ENCODE measurements around the gene BNIP3. TPM values are rescaled to one million over a fixed set of nuclear protein-coding genes. Genes with fewer than 3 reads are reported as not detected.
A peak's percentile ranks its signal among the peaks of the same experiment; 100 is the strongest.

BNIP3 gene
- total and polyA plus RNA-seq, 4 donors = 36.8 to 151 (median 114) TPM

- H3K4me1 ChIP-seq (ENCODE audit: control insufficient read depth in 4 of 4, insufficient read depth in 4 of 4, low read length in 3 of 4) = peaks cover 4 to 31% (median 19%) of the 10 kb centered on the region in 4 donors
- H3K36me3 ChIP-seq (ENCODE audit: control insufficient read depth in 4 of 4, insufficient read depth in 3 of 4, low read depth in 1 of 4, low read length in 3 of 4) = no peaks in the 10 kb centered on the region
- 73% methylated on average over 21 of the region's 21 CpGs for WGBS
- TF ChIP-seq MAX (IDR thresholded peaks at IDR 0.05) (no peak), NR2F2 (IDR thresholded peaks at IDR 0.05) (no peak), HNF4A (conservative IDR thresholded peaks at IDR 0.05) (no peak), SP1 (IDR thresholded peaks at IDR 0.05) (no peak), ZBTB33 (IDR thresholded peaks at IDR 0.05) (no peak)
- H3K27ac ChIP-seq (ENCODE audit: low read depth in 1 of 2, low read length in 2 of 2) = no peak overlapping the region
- H3K9ac ChIP-seq (ENCODE audit: low read depth in 1 of 2, low read length in 2 of 2) = no peak overlapping the region
- no peaks in the 10 kb centered on the region for H3K9me3 ChIP-seq (ENCODE audit: control insufficient read depth in 4 of 4, low read length in 3 of 4)
- no peak for DNase-seq (ENCODE audit: low spot score)
- no peaks in the 10 kb centered on the region for H3K27me3 ChIP-seq (ENCODE audit: control insufficient read depth in 4 of 4, insufficient read depth in 4 of 4, low read length in 3 of 4)
- H3K4me3 ChIP-seq (ENCODE audit: low read depth in 1 of 3, low read length in 3 of 3) = peak overlapping the region in 1 of 3 donors; percentile 92
These were observed 1.1 kb upstream of the BNIP3 start for GRCh38 chr10:131982796-131983195.

GRCh38 chr10:131982185-131982756 is 548 bp upstream of the BNIP3 start:
- H3K9ac ChIP-seq (ENCODE audit: low read depth in 1 of 2, low read length in 2 of 2) = peak overlapping the region in 1 of 2 donors; percentile 33
- WGBS = 4% methylated on average over 83 of the region's 83 CpGs

GRCh38 chr10:131980761-131981428 is 828 bp downstream of the BNIP3 start:
- Histone ChIP-seq H3K9ac (ENCODE audit: low read depth in 1 of 2, low read length in 2 of 2) (peak overlapping the region; percentile 44 to 51), H3K4me1 (ENCODE audit: control insufficient read depth in 4 of 4, insufficient read depth in 4 of 4, low read length in 3 of 4) (peaks cover 6 to 38% (median 24%) of the 10 kb centered on the region in 4 donors), H3K4me3 (ENCODE audit: low read depth in 1 of 3, low read length in 3 of 3) (peak overlapping the region; percentile 43 to 92 (median 63)), H3K9me3 (ENCODE audit: control insufficient read depth in 4 of 4, low read length in 3 of 4) (no peaks in the 10 kb centered on the region), H3K27me3 (ENCODE audit: control insufficient read depth in 4 of 4, insufficient read depth in 4 of 4, low read length in 3 of 4) (no peaks in the 10 kb centered on the region), H3K27ac (ENCODE audit: low read depth in 1 of 2, low read length in 2 of 2) (peak overlapping the region; percentile 70 to 88), H3K36me3 (ENCODE audit: control insufficient read depth in 4 of 4, insufficient read depth in 3 of 4, low read depth in 1 of 4, low read length in 3 of 4) (no peaks in the 10 kb centered on the region)
- peak; percentile 60 for DNase-seq (ENCODE audit: low spot score)
- WGBS = 5% methylated on average over 31 of the region's 31 CpGs
- TF ChIP-seq FOXA2 (IDR thresholded peaks at IDR 0.05) = peak; percentile 54
- no peak for TF ChIP-seq MAX (IDR thresholded peaks at IDR 0.05)
- TF ChIP-seq FOXA1 (IDR thresholded peaks at IDR 0.05) = no peak
- no peak for TF ChIP-seq HNF4G (IDR thresholded peaks at IDR 0.05)
- no peak for TF ChIP-seq ZBTB33 (IDR thresholded peaks at IDR 0.05)
- TF ChIP-seq ATF3 (IDR thresholded peaks at IDR 0.05) = no peak
- TF ChIP-seq YY1 (IDR thresholded peaks at IDR 0.05) = peak; percentile 46
- peak; percentile 25 for TF ChIP-seq TAF1 (conservative IDR thresholded peaks at IDR 0.05)
- TF ChIP-seq SP1 (IDR thresholded peaks at IDR 0.05) = no peak
- TF ChIP-seq JUND (IDR thresholded peaks at IDR 0.05) = no peak
- no peak for TF ChIP-seq GABPA (IDR thresholded peaks at IDR 0.05 in 1 of 2, conservative IDR thresholded peaks at IDR 0.05 in 1 of 2)
- TF ChIP-seq NR2F2 (IDR thresholded peaks at IDR 0.05) = peak; percentile 12
- TF ChIP-seq CTCF (IDR thresholded peaks at IDR 0.05; ENCODE audit: low read depth, low read length, missing input control) = no peak
- TF ChIP-seq EGR1 (IDR thresholded peaks at IDR 0.05; ENCODE audit: low read depth in 2 of 2) = no peak
- peak; percentile 75 to 81 for TF ChIP-seq RXRA (IDR thresholded peaks at IDR 0.05)
- peak; percentile 59 to 65 for TF ChIP-seq HNF4A (conservative IDR thresholded peaks at IDR 0.05)
- peak in 1 of 2 donors; percentile 19 for TF ChIP-seq RAD21 (IDR thresholded peaks at IDR 0.05)

More at GRCh38 chr10:131982185-131982756, 548 bp upstream of the BNIP3 start:
- DNase-seq (ENCODE audit: low spot score) = no peak
- no peaks in the 10 kb centered on the region for H3K9me3 ChIP-seq (ENCODE audit: control insufficient read depth in 4 of 4, low read length in 3 of 4)
- H3K27ac ChIP-seq (ENCODE audit: low read depth in 1 of 2, low read length in 2 of 2) = no peak overlapping the region
- peak overlapping the region; percentile 45 to 92 (median 46) for H3K4me3 ChIP-seq (ENCODE audit: low read depth in 1 of 3, low read length in 3 of 3)
- TF ChIP-seq HNF4G (IDR thresholded peaks at IDR 0.05) = no peak
- TF ChIP-seq ATF3 (IDR thresholded peaks at IDR 0.05) = no peak
- no peak for TF ChIP-seq GABPA (IDR thresholded peaks at IDR 0.05 in 1 of 2, conservative IDR thresholded peaks at IDR 0.05 in 1 of 2)
- no peak for TF ChIP-seq FOXA2 (IDR thresholded peaks at IDR 0.05)
- no peak for TF ChIP-seq JUND (IDR thresholded peaks at IDR 0.05)
- no peak for TF ChIP-seq RXRA (IDR thresholded peaks at IDR 0.05)
- no peak for TF ChIP-seq YY1 (IDR thresholded peaks at IDR 0.05)
- TF ChIP-seq HNF4A (conservative IDR thresholded peaks at IDR 0.05) = no peak
- TF ChIP-seq NR2F2 (IDR thresholded peaks at IDR 0.05) = no peak
- no peak for TF ChIP-seq FOXA1 (IDR thresholded peaks at IDR 0.05)
- H3K36me3 ChIP-seq (ENCODE audit: control insufficient read depth in 4 of 4, insufficient read depth in 3 of 4, low read depth in 1 of 4, low read length in 3 of 4) = no peaks in the 10 kb centered on the region
- no peaks in the 10 kb centered on the region for H3K27me3 ChIP-seq (ENCODE audit: control insufficient read depth in 4 of 4, insufficient read depth in 4 of 4, low read length in 3 of 4)
- H3K4me1 ChIP-seq (ENCODE audit: control insufficient read depth in 4 of 4, insufficient read depth in 4 of 4, low read length in 3 of 4) = peaks cover 6 to 34% (median 23%) of the 10 kb centered on the region in 4 donors

All from liver (tissue), 9 donors.